Activated CD4-positive, alpha-beta memory T cell treated with anti-CD3 and anti-CD28 coated beads, Interleukin-2, amount 10 ng/mL, durations not matched to agents 7 days and 5 days (primary cell): ENCODE data around the gene MZB1. TPM values are rescaled to one million over a fixed set of nuclear protein-coding genes. Genes with fewer than 3 reads are reported as not detected.
A peak's percentile ranks its signal among the peaks of the same experiment; 100 is the strongest.

ENCODE experiments used
- CTCF ChIA-PET: fragments of 350-600 bp; sonication (Branson Sonifier 250); formaldehyde crosslinking; loops from one replicate; lab custom pipeline; 2021; ENCODE audit warnings: antibody characterized with exemption, inconsistent platforms; lab: Charles Lee
- POLR2A ChIA-PET: fragments of 350-600 bp; sonication (Branson Sonifier 250); formaldehyde crosslinking; loops from one replicate; lab custom pipeline; 2021; ENCODE audit warnings: antibody characterized with exemption; lab: Charles Lee
- DNase-seq: peaks from one replicate; pipeline ENCODE4 v3.0.0-alpha.2; 2020
- H3K27ac Mint-ChIP-seq: one replicate; pipeline ENCODE4 v1.8.0; 2021; ENCODE audit warnings: mild to moderate bottlenecking, mixed read lengths
- H3K27me3 Mint-ChIP-seq: one replicate; pipeline ENCODE4 v1.8.0; 2021; ENCODE audit warnings: mixed read lengths
- H3K36me3 Mint-ChIP-seq: one replicate; pipeline ENCODE4 v1.8.0; 2021; ENCODE audit warnings: low read depth, mixed read lengths
- H3K4me1 Mint-ChIP-seq: one replicate; pipeline ENCODE4 v1.8.0; 2021; ENCODE audit warnings: mixed read lengths
- H3K4me3 Mint-ChIP-seq: one replicate; pipeline ENCODE4 v1.8.0; 2021; ENCODE audit warnings: mild to moderate bottlenecking, mixed read lengths
- H3K9me3 Mint-ChIP-seq: one replicate; pipeline ENCODE4 v1.8.0; 2021; ENCODE audit warnings: mixed read lengths
- total RNA-seq, 2 experiments: library from RNA; stranded (reverse); gene quantifications; one replicate each; pipeline ENCODE4 v1.2.3, GENCODE V29; 2021

The MZB1 gene, protein sequence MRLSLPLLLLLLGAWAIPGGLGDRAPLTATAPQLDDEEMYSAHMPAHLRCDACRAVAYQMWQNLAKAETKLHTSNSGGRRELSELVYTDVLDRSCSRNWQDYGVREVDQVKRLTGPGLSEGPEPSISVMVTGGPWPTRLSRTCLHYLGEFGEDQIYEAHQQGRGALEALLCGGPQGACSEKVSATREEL
- 10 to 100 TPM; 48.1 TPM for total RNA-seq

DNA sequence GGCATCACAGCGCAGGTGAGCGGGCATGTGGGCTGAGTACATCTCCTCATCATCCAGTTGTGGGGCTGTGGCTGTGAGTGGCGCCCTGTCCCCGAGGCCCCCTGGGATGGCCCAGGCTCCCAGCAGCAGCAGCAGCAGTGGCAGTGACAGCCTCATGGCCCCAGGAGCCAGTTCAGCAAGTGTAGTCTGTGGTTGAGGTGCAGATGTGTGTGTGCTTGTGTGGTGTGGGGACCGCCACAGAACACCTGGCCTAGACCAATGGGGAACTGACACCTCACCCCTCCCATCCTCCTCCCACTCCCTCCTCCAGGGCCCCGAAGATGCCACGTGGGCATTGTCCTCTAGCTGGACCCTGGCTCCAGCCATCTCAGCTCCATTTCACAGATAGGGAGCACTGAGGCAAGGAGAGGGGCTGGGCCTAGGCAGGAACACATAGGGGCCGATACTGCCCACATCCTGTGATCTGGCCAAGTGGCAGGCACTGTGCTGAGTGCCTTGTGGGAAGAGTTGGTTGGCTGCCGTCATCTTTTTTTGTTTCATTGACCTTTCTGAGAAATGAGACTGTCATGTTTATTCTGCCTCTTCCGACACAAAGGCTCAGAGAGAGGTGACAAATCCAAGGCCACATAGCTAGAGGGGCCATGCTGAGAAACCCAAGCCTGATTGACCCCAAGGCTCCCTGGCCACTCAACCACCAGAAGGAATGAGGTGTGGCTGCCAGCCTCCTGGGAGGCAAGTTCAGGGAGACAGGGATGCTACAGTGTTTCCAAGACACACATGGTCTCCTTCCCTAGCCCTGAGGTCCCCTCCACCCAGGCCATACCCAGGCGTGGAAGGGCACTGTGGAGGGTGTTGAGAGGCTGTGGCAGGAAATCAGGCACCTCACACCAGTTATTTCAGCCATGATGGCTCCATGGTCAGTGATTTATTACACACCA is at the start of gene MZB1:
MZB1 (minus strand) TSS at position 213 of the 938 bp plus-strand sequence; CDS start at position 156, 57 bp downstream.
- Mint-ChIP-seq H3K36me3 (peaks cover 14% of the 10 kb centered on the region), H3K27me3 (no peaks in the 10 kb centered on the region), H3K27ac (peak within 1 kb of the TSS; percentile 99), H3K4me1 (peaks cover 65% of the 10 kb centered on the region), H3K9me3 (no peaks in the 10 kb centered on the region), H3K4me3 (peak within 1 kb of the TSS; percentile 99)
- peak; percentile 89 for DNase-seq
- ChIA-PET POLR2A (interaction anchor here (0.6 to 10.9 kb wide), 25 partner anchors 9 to 815 kb away, joined by 3 to 122 read pairs (median 4); partner anchors contain the start of genes HSPA9, MATR3, PAIP2 and SPATA24), CTCF (interaction anchor here (0.6 to 5.2 kb wide), 8 partner anchors 13 to 870 kb away, joined by 3 to 26 read pairs (median 6); partner anchors contain the start of genes MATR3, PAIP2 and SPATA24)

DNA sequence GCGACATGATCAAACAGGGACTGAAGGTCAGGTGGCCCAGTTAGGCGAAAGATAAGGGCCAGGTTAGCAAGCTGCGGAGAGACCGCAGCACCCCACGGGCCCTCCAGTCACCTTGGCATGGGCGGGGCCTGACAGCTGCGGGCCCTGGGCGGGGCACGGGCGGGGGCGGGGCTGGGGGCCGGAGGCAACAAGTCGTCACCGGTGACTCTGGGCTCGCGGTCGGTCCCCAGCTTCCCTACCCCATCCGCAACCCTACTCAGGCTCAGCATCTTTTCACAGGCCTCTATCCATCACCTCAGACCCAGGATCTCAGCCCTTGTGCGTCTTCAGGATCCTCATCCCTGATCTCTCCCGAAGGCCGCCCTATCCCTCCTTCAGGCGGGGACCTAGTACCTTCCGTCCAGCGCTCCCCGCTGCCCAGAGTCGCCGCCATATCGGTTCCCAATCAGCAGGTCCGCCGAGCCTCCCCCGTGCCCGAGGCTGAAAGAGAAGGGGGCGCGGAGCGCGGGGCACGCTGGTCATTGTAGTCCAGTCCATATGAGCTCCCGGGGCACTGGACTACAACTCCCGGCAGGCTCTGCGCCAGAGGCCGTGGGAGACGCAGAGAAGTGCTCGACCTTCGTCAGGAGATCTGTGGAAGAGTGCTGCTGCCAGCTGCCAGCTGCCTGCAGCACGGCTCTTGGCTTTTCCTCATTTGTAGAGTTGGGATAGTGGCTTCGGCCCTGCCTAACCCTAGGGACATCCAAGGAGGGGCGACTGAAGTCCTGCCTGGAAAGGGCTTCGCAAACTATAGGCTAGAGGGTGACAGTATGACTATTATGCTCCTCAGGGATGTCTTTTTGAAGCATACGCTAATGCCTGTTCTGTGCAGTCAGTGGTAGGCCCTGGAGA is 49.5 kb upstream of the MZB1 start, which contains the start of gene DNAJC18:
DNAJC18 (minus strand) TSS at position 513 of the 891 bp plus-strand sequence; CDS start at position 433, 80 bp downstream.
- Mint-ChIP-seq H3K4me3 (peak within 1 kb of the TSS; percentile 92), H3K27ac (peak within 1 kb of the TSS; percentile 98), H3K9me3 (no peaks in the 10 kb centered on the region), H3K4me1 (peaks cover 70% of the 10 kb centered on the region), H3K36me3 (peaks cover 16% of the 10 kb centered on the region), H3K27me3 (no peaks in the 10 kb centered on the region)
- peak; percentile 92 for DNase-seq
- CTCF ChIA-PET: interaction anchor here (0.9 to 5.1 kb wide), 11 partner anchors 9 to 194 kb away, joined by 3 to 45 read pairs (median 4); partner anchors contain the start of genes STING1 and UBE2D2
- POLR2A ChIA-PET: interaction anchor here (0.6 to 4.7 kb wide), 20 partner anchors 9 to 123 kb away, joined by 3 to 73 read pairs (median 5); partner anchors contain the start of genes MZB1, SMIM33, SPATA24 and STING1

DNA sequence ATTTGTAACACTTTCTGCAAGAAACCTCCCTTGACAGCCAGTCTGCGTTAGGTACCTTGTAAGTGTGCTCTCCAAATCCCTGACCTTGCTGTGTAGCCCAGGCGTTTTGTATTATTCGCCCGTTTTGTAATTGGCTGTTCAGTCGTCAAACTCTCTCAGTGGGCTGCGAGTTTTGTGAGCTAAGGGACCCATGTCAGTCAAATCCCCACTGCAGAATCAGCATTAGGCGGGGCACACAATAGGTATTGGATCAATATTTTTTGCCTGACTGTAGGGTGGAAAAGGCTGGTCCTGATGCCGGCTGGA is 48.9 kb upstream of the MZB1 start:
- Mint-ChIP-seq H3K9me3 (no peaks in the 10 kb centered on the region), H3K4me1 (peaks cover 64% of the 10 kb centered on the region), H3K27ac (peak overlapping the region; percentile 98), H3K4me3 (peak overlapping the region; percentile 92), H3K27me3 (no peaks in the 10 kb centered on the region), H3K36me3 (peaks cover 16% of the 10 kb centered on the region)
- POLR2A ChIA-PET: interaction anchor here (0.9 to 4.7 kb wide), 18 partner anchors 9 to 124 kb away, joined by 3 to 73 read pairs (median 6); partner anchors contain the start of genes MZB1, SMIM33, SPATA24 and STING1
- DNase-seq: no peak
- CTCF ChIA-PET: interaction anchor here (0.9 to 5.1 kb wide), 10 partner anchors 9 to 195 kb away, joined by 3 to 45 read pairs (median 5); partner anchors contain the start of genes SMIM33, STING1 and UBE2D2

DNA sequence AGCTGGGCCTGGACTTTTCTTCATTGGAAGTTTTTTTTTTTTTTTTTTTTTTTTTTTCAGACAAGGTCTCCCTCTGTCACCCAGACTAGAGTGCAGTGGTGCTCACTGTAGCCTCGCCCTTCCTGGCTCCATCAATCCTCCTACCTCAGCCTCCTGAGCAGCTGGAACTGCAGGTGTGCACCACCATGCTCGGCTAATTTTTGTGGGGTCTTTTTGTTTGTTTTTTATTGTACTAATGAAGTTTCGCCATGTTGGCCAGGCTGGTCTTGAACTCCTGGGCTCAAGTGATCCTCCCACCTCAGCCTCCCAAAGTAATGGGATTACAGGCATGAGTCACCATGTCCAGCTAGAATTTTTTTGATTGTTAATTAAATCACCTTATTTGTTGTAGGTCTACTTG is 46.0 kb upstream of the MZB1 start:
- Mint-ChIP-seq H3K9me3 (no peaks in the 10 kb centered on the region), H3K4me3 (no peak overlapping the region), H3K36me3 (peaks cover 21% of the 10 kb centered on the region), H3K27me3 (no peaks in the 10 kb centered on the region), H3K4me1 (peaks cover 41% of the 10 kb centered on the region), H3K27ac (no peak overlapping the region)
- DNase-seq: no peak
- ChIA-PET POLR2A (interaction anchor here (0.7 to 4.7 kb wide), 4 partner anchors 42 to 311 kb away, joined by 3 to 55 read pairs (median 4); partner anchors contain the start of gene STING1), CTCF (interaction anchor here (0.5 to 5.1 kb wide), 5 partner anchors 11 to 195 kb away, joined by 3 to 45 read pairs (median 11); no protein-coding TSS in a partner anchor)

DNA sequence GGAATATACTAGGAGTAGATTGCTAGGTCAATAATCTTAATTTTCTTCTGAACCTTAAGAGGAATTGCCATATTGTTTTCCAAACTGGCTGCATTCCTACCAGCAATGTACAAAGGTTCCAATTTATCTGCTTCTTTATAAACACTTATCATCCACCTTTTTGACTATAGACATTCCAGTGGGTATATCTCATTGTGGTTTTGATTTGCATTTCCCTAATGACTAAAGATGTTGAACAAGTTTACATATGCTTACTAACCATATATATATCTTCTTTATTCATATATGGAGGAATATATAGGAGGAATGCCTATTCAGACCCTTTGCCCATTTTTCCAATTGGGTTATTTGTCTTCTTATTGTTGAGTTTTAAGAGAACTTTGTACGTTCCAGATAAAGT is 42.0 kb upstream of the MZB1 start:
- Mint-ChIP-seq H3K9me3 (no peaks in the 10 kb centered on the region), H3K27ac (no peak overlapping the region), H3K27me3 (no peaks in the 10 kb centered on the region), H3K4me1 (peaks cover 16% of the 10 kb centered on the region), H3K4me3 (no peak overlapping the region), H3K36me3 (peaks cover 20% of the 10 kb centered on the region)
- CTCF ChIA-PET: interaction anchor here (1.0 to 1.8 kb wide), 2 partner anchors 9 to 80 kb away, joined by 4 to 5 read pairs; no protein-coding TSS in a partner anchor
- POLR2A ChIA-PET: interaction anchor here (1.4 kb wide), 1 partner anchor 10 kb away, joined by 3 read pairs; no protein-coding TSS in a partner anchor
- no peak for DNase-seq

DNA sequence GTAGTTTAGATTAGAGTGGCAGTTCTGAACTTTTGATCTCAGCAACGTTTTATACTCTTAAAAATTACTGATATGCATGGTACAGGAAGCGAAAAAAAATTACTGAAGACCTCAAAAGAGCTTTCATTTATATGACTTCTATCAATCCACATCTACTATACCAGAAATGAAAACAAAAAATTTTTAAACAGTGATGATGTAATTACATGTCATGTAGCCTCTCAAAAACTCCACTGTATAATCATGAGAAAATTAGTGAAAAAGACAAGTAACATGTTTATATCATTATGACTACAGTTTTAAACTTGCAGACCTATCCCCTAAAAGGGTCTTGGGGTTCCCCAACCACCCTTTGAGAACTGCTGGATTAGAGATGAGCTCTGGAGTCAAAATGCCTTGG is 40.3 kb upstream of the MZB1 start:
- peaks cover 18% of the 10 kb centered on the region for H3K36me3 Mint-ChIP-seq
- no peaks in the 10 kb centered on the region for H3K9me3 Mint-ChIP-seq
- CTCF ChIA-PET: interaction anchor here (1.2 to 2.0 kb wide), 6 partner anchors 10 to 88 kb away, joined by 3 to 5 read pairs (median 4); no protein-coding TSS in a partner anchor
- DNase-seq: no peak
- no peak overlapping the region for H3K4me3 Mint-ChIP-seq
- peaks cover 12% of the 10 kb centered on the region for H3K4me1 Mint-ChIP-seq
- no peaks in the 10 kb centered on the region for H3K27me3 Mint-ChIP-seq
- H3K27ac Mint-ChIP-seq: no peak overlapping the region
- POLR2A ChIA-PET: interaction anchor here (0.9 to 1.2 kb wide), 3 partner anchors 9 to 131 kb away, joined by 3 to 6 read pairs (median 3); partner anchors contain the start of gene UBE2D2

DNA sequence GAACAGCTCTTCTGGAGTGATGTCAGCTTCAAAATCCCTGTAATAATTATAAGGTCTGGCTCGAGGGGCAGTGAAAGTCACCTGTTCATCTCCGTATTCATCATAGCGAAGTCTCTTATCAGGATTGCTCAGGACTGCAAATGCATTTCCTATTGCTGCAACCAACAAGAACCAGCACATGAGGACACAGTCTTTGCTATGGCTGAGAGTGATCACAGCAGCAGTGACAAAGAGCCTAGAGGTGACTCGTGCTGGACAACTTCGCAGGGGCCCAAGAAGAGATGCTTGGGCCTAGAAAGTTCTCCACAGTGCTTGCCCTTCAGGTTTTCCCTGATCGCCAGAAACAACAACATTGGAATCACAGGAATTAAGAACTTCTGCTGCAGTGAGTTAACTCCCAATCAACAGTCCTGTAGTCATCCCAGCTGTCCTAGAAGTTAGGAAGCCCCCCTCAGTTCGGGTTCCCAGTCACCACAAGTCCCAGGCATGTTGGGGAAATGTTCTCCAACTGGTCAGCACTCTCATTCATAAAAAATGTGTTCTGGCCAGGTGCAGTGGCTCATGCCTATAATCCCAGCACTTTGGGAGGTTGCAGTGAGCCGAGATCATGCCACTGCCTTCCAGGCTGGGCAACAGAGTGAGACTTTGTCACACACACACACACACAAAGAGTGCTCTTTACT is 36.6 kb upstream of the MZB1 start:
- CTCF ChIA-PET: interaction anchor here (2.6 to 9.4 kb wide), 2 partner anchors 11 to 87 kb away, joined by 11 to 329 read pairs; no protein-coding TSS in a partner anchor
- Mint-ChIP-seq H3K4me1 (peaks cover 25% of the 10 kb centered on the region), H3K27me3 (no peaks in the 10 kb centered on the region), H3K27ac (no peak overlapping the region), H3K36me3 (peaks cover 28% of the 10 kb centered on the region), H3K4me3 (no peak overlapping the region), H3K9me3 (no peaks in the 10 kb centered on the region)
- POLR2A ChIA-PET: interaction anchor here (1.1 to 1.5 kb wide), 2 partner anchors 56 to 91 kb away, joined by 3 to 5 read pairs; partner anchors contain the start of gene STING1
- DNase-seq: no peak

DNA sequence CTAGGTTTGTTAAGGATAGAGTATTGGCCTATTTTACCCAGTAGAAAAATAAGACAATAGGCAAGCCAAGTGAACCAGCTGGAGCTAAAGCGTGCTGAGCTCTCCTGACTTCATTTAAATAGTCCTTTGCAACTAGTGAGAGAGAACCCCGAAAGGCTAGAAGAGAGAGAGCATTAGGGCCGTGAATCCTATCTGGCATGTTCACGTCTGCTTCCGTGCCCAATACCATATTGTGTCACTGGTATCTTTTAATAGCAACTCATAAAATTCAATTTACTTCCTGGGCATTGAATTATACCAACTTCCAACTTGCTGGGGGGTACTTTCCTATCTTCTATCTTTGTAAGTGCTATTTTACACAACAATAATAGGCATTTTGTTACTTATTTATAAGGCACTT is 35.8 kb upstream of the MZB1 start:
- Mint-ChIP-seq H3K9me3 (no peaks in the 10 kb centered on the region), H3K4me1 (peaks cover 28% of the 10 kb centered on the region), H3K4me3 (no peak overlapping the region), H3K27ac (no peak overlapping the region), H3K27me3 (no peaks in the 10 kb centered on the region), H3K36me3 (peaks cover 24% of the 10 kb centered on the region)
- ChIA-PET CTCF (interaction anchor here (0.6 to 9.4 kb wide), 5 partner anchors 8 to 170 kb away, joined by 3 to 329 read pairs (median 4); partner anchors contain the start of gene DNAJC18), POLR2A (interaction anchor here (1.1 to 4.2 kb wide), 3 partner anchors 57 to 92 kb away, joined by 3 to 43 read pairs (median 5); partner anchors contain the start of gene STING1)
- DNase-seq: no peak

DNA sequence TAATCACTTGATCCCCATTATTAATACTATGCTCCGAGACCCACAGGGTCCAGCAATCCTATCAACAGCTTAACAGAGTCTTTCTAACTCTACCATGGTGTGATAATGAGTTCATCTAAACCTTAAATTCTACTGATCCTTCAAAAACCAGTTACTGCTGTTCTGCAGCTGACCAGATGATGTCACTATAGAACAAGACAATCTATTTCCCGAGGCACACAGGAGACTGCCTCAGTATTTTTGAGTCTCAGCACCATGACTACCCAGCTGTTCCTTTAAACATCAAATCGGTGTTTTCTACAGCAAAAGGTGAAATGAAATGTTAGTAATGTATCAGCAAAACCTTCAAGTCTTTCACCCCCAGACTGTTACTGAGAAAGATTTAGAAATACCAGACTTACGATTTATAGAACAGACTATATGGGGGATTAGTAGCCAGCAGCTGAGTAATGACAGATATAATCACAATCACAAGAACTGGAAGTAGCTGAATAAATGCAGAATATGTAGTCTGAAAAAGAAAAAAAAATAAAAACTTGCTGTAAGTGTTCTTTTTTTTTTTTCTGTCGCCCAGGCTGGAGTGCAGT is 32.7 kb upstream of the MZB1 start:
- Mint-ChIP-seq H3K9me3 (no peaks in the 10 kb centered on the region), H3K27ac (peak overlapping the region; percentile 36), H3K36me3 (peaks cover 28% of the 10 kb centered on the region), H3K4me3 (no peak overlapping the region), H3K27me3 (no peaks in the 10 kb centered on the region), H3K4me1 (peaks cover 46% of the 10 kb centered on the region)
- peak; percentile 59 for DNase-seq
- POLR2A ChIA-PET: interaction anchor here (0.7 to 11.1 kb wide), 16 partner anchors 9 to 880 kb away, joined by 3 to 137 read pairs (median 4); partner anchors contain the start of genes DNAJC18, ETF1, PAIP2 and SMIM33
- CTCF ChIA-PET: interaction anchor here (0.5 to 9.4 kb wide), 49 partner anchors 8 to 343 kb away, joined by 3 to 329 read pairs (median 5); partner anchors contain the start of genes CXXC5, DNAJC18, SMIM33 and STING1
